ENCODE data around the gene OPCML. TPM values are rescaled to one million over a fixed set of nuclear protein-coding genes. Genes with fewer than 3 reads are reported as not detected.

Gene OPCML
- polyA plus RNA-seq, 1 donor (not counting 4 experiments of a cell fraction or from before 2014, with no cell fraction given) = 0.04 TPM

DNA sequence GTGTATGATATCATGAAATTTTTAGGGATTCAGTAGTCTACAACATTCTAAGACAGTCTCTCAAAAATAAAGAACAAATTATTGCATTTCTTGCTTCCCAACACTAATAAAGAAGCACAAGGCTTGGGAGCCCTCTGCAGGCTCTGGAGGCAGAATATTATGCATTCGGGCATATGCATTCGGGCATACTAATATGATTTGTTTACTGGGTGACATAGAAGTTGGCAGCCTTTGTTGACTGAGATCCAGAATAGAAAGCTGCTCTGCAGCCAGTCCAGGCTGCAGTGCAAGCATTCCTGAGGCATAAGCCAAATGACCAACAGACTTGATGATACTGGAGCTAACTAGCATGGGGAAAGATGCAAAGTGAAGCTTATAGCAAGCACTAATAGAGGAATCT, 945.5 kb downstream of the OPCML start:
- TF ChIP-seq EZH2 (IDR thresholded peaks at IDR 0.05; ENCODE audit: low read length) = no peak
- Histone ChIP-seq H3K9ac (ENCODE audit: control insufficient read depth, extremely low read depth, insufficient read depth, low read length) (no peak overlapping the region), H3K4me3 (ENCODE audit: control insufficient read depth in 2 of 3, extremely low read depth in 1 of 3, insufficient read depth in 2 of 3, low read depth in 1 of 3, low read length in 3 of 3) (no peak overlapping the region), H3K79me2 (ENCODE audit: control insufficient read depth, insufficient read depth, low read length) (no peaks in the 10 kb centered on the region), H3K9me1 (ENCODE audit: control insufficient read depth, extremely low read depth, insufficient read depth, low read length) (no peaks in the 10 kb centered on the region), H3K4me1 (ENCODE audit: control insufficient read depth, extremely low read depth, insufficient read depth, low read length) (no peaks in the 10 kb centered on the region), H3K27me3 (ENCODE audit: control insufficient read depth, extremely low read depth, insufficient read depth, low read length) (no peaks in the 10 kb centered on the region), H3K9me3 (ENCODE audit: control insufficient read depth, low read depth, low read length) (no peaks in the 10 kb centered on the region), H2AFZ (ENCODE audit: control insufficient read depth, low read length) (no peak overlapping the region), H3K36me3 (ENCODE audit: control insufficient read depth in 2 of 2, extremely low read depth in 1 of 2, insufficient read depth in 2 of 2, low read length in 2 of 2) (no peaks in the 10 kb centered on the region), H4K20me1 (ENCODE audit: control insufficient read depth, extremely low read depth, insufficient read depth, low read length) (no peaks in the 10 kb centered on the region), H3K27ac (ENCODE audit: control insufficient read depth, insufficient read depth, low read length) (no peak overlapping the region), H3K4me2 (ENCODE audit: control insufficient read depth, extremely low read depth, insufficient read depth, low read depth, low read length) (no peak overlapping the region)
- DNase-seq (ENCODE audit: low read depth, low spot score) (no peak), FAIRE-seq (no peak)
- dilution Hi-C loops (cut with MboI; ENCODE audit: extremely low pct_ligation_motif_present, low sequenced_read_pairs) = no loop called here

- Histone ChIP-seq H3K9ac (ENCODE audit: control insufficient read depth, extremely low read depth, insufficient read depth, low read length) (no peak overlapping the region), H2AFZ (ENCODE audit: control insufficient read depth, low read length) (no peak overlapping the region), H3K4me1 (ENCODE audit: control insufficient read depth, extremely low read depth, insufficient read depth, low read length) (no peaks in the 10 kb centered on the region), H3K27ac (ENCODE audit: control insufficient read depth, insufficient read depth, low read length) (no peak overlapping the region), H3K27me3 (ENCODE audit: control insufficient read depth, extremely low read depth, insufficient read depth, low read length) (no peaks in the 10 kb centered on the region), H3K79me2 (ENCODE audit: control insufficient read depth, insufficient read depth, low read length) (no peaks in the 10 kb centered on the region), H4K20me1 (ENCODE audit: control insufficient read depth, extremely low read depth, insufficient read depth, low read length) (no peaks in the 10 kb centered on the region), H3K9me3 (ENCODE audit: control insufficient read depth, low read depth, low read length) (no peaks in the 10 kb centered on the region), H3K9me1 (ENCODE audit: control insufficient read depth, extremely low read depth, insufficient read depth, low read length) (no peaks in the 10 kb centered on the region), H3K36me3 (ENCODE audit: control insufficient read depth in 2 of 2, extremely low read depth in 1 of 2, insufficient read depth in 2 of 2, low read length in 2 of 2) (no peaks in the 10 kb centered on the region), H3K4me3 (ENCODE audit: control insufficient read depth in 2 of 3, extremely low read depth in 1 of 3, insufficient read depth in 2 of 3, low read depth in 1 of 3, low read length in 3 of 3) (no peak overlapping the region), H3K4me2 (ENCODE audit: control insufficient read depth, extremely low read depth, insufficient read depth, low read depth, low read length) (no peak overlapping the region)
- dilution Hi-C loops (cut with MboI; ENCODE audit: extremely low pct_ligation_motif_present, low sequenced_read_pairs) = no loop called here
- no peak for FAIRE-seq
- TF ChIP-seq, protein P1, sequence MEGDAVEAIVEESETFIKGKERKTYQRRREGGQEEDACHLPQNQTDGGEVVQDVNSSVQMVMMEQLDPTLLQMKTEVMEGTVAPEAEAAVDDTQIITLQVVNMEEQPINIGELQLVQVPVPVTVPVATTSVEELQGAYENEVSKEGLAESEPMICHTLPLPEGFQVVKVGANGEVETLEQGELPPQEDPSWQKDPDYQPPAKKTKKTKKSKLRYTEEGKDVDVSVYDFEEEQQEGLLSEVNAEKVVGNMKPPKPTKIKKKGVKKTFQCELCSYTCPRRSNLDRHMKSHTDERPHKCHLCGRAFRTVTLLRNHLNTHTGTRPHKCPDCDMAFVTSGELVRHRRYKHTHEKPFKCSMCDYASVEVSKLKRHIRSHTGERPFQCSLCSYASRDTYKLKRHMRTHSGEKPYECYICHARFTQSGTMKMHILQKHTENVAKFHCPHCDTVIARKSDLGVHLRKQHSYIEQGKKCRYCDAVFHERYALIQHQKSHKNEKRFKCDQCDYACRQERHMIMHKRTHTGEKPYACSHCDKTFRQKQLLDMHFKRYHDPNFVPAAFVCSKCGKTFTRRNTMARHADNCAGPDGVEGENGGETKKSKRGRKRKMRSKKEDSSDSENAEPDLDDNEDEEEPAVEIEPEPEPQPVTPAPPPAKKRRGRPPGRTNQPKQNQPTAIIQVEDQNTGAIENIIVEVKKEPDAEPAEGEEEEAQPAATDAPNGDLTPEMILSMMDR (optimal IDR thresholded peaks at IDR 0.05 in 1 of 3, IDR thresholded peaks at IDR 0.05 in 1 of 3, conservative IDR thresholded peaks at IDR 0.05 in 1 of 3; ENCODE audit: extremely low read depth in 1 of 3, insufficient read depth in 2 of 3, low read length in 3 of 3) = no peak
- TF ChIP-seq EZH2 (IDR thresholded peaks at IDR 0.05; ENCODE audit: low read length) = no peak
- DNase-seq (ENCODE audit: low read depth, low spot score) = no peak
These were observed 952.5 kb downstream of the OPCML start for GRCh38 chr11:132579634-132580327.

GRCh38 chr11:132579136-132579535, 953.2 kb downstream of the OPCML start:
- H3K9me3 ChIP-seq (ENCODE audit: control insufficient read depth, low read depth, low read length) = no peaks in the 10 kb centered on the region
- H3K4me3 ChIP-seq (ENCODE audit: control insufficient read depth in 2 of 3, extremely low read depth in 1 of 3, insufficient read depth in 2 of 3, low read depth in 1 of 3, low read length in 3 of 3) = no peak overlapping the region
- no peak overlapping the region for H3K4me2 ChIP-seq (ENCODE audit: control insufficient read depth, extremely low read depth, insufficient read depth, low read depth, low read length)
- no peak overlapping the region for H3K9ac ChIP-seq (ENCODE audit: control insufficient read depth, extremely low read depth, insufficient read depth, low read length)
- H2AFZ ChIP-seq (ENCODE audit: control insufficient read depth, low read length) = no peak overlapping the region
- DNase-seq (ENCODE audit: low read depth, low spot score) (no peak), FAIRE-seq (no peak)
- H3K36me3 ChIP-seq (ENCODE audit: control insufficient read depth in 2 of 2, extremely low read depth in 1 of 2, insufficient read depth in 2 of 2, low read length in 2 of 2) = no peaks in the 10 kb centered on the region
- dilution Hi-C loops (cut with MboI; ENCODE audit: extremely low pct_ligation_motif_present, low sequenced_read_pairs) = no loop called here
- H3K27ac ChIP-seq (ENCODE audit: control insufficient read depth, insufficient read depth, low read length) = no peak overlapping the region
- no peaks in the 10 kb centered on the region for H3K4me1 ChIP-seq (ENCODE audit: control insufficient read depth, extremely low read depth, insufficient read depth, low read length)
- H3K9me1 ChIP-seq (ENCODE audit: control insufficient read depth, extremely low read depth, insufficient read depth, low read length) = no peaks in the 10 kb centered on the region
- no peaks in the 10 kb centered on the region for H3K27me3 ChIP-seq (ENCODE audit: control insufficient read depth, extremely low read depth, insufficient read depth, low read length)
- no peaks in the 10 kb centered on the region for H3K79me2 ChIP-seq (ENCODE audit: control insufficient read depth, insufficient read depth, low read length)
- no peaks in the 10 kb centered on the region for H4K20me1 ChIP-seq (ENCODE audit: control insufficient read depth, extremely low read depth, insufficient read depth, low read length)
- TF ChIP-seq EZH2 (IDR thresholded peaks at IDR 0.05; ENCODE audit: low read length) = no peak
- TF ChIP-seq, protein P1 (optimal IDR thresholded peaks at IDR 0.05 in 1 of 3, IDR thresholded peaks at IDR 0.05 in 1 of 3, conservative IDR thresholded peaks at IDR 0.05 in 1 of 3; ENCODE audit: extremely low read depth in 1 of 3, insufficient read depth in 2 of 3, low read length in 3 of 3) = no peak

Measured in keratinocyte (primary cell).